ENCODE data around the gene NACA2. TPM values are rescaled to one million over a fixed set of nuclear protein-coding genes. Genes with fewer than 3 reads are reported as not detected.

NACA2 gene
- total and polyA plus RNA-seq, 2 of the 13 experiments (the other 11 are each of a cell fraction or from before 2014, with no cell fraction given): 0.21 TPM; not detected in 1

- FAIRE-seq (no peak), DNase-seq (ENCODE audit: low spot score) (no peak), ATAC-seq (no peak)
- Histone ChIP-seq H3K27me3 (ENCODE audit: control insufficient read depth in 1 of 2, insufficient read depth in 2 of 2, low read length in 2 of 2) (no peaks in the 10 kb centered on the region), H3K27ac (ENCODE audit: extremely low read length, insufficient read depth, low read length) (no peak overlapping the region), H4K20me1 (ENCODE audit: insufficient read depth, low read length) (no peaks in the 10 kb centered on the region), H3K4me2 (ENCODE audit: low read depth, low read length) (no peak overlapping the region), H3K36me3 (replicated peaks in 1 of 2; ENCODE audit: control insufficient read depth in 1 of 2, insufficient read depth in 2 of 2, low read length in 2 of 2) (no peaks in the 10 kb centered on the region), H3K4me3 (replicated peaks in 1 of 3; ENCODE audit: insufficient read depth in 1 of 3, low read depth in 2 of 3, low read length in 3 of 3) (no peak overlapping the region), H3K9ac (ENCODE audit: insufficient read depth, low read depth, low read length) (no peak overlapping the region), H3K4me1 (ENCODE audit: insufficient read depth, low read length) (peaks cover 53% of the 10 kb centered on the region), H3K9me3 (ENCODE audit: low read length) (no peaks in the 10 kb centered on the region), H3K79me2 (ENCODE audit: insufficient read depth, low read length) (no peaks in the 10 kb centered on the region), H2AFZ (ENCODE audit: low read length) (no peak overlapping the region)
- POLR2A ChIA-PET: interaction anchor here (1.3 kb wide), 1 partner anchor 171 kb away, joined by 7 read pairs; no protein-coding TSS in a partner anchor
- in situ Hi-C loops (cut with HindIII; ENCODE audit: extremely low pct_ligation_motif_present, low pct_unique_long_range_greater_than_20kb): loop anchor here (5.0 kb wide), 1 partner anchor 172 kb away; no protein-coding TSS in a partner anchor
- intact Hi-C loops (cut with micrococcal nuclease; ENCODE audit: unreplicated experiment): loop anchor here (10.0 kb wide), 1 partner anchor 609 kb away; no protein-coding TSS in a partner anchor
- WGBS (ENCODE audit: low lambda C conversion rate): 1% methylated on average over 2 of the region's 2 CpGs
- CTCF ChIA-PET (ENCODE audit: low intra/inter-chr PET ratio, low total read pairs): interaction anchor here (3.9 kb wide), 1 partner anchor 172 kb away, joined by 30 read pairs; no protein-coding TSS in a partner anchor
- no TSS peak for BruUV-seq (replicated peaks)
- no peak for TF ChIP-seq SAP130 (CRISPR knock-in tag; IDR thresholded peaks at IDR 0.05; ENCODE audit: low read depth)
- no peak for TF ChIP-seq ZNF512B (CRISPR knock-in tag; IDR thresholded peaks at IDR 0.05; ENCODE audit: borderline replicate concordance)
- TF ChIP-seq ZNF180 (CRISPR knock-in tag; IDR thresholded peaks at IDR 0.05; ENCODE audit: borderline replicate concordance, low read depth): no peak
- no peak for TF ChIP-seq ZNF431 (CRISPR knock-in tag; IDR thresholded peaks at IDR 0.05; ENCODE audit: borderline replicate concordance, low read depth)
- no peak for TF ChIP-seq ZNF749 (CRISPR knock-in tag; IDR thresholded peaks at IDR 0.05; ENCODE audit: borderline replicate concordance)
- no peak for TF ChIP-seq UBTF (CRISPR knock-in tag; IDR thresholded peaks at IDR 0.05)
- no peak for TF ChIP-seq ARNT (IDR thresholded peaks at IDR 0.05)
- no peak for TF ChIP-seq MLLT10 (CRISPR knock-in tag; IDR thresholded peaks at IDR 0.05)
- TF ChIP-seq ZNF354B (CRISPR knock-in tag; IDR thresholded peaks at IDR 0.05): no peak
- TF ChIP-seq LRRFIP1 (CRISPR knock-in tag; conservative IDR thresholded peaks at IDR 0.05): no peak
- no peak for TF ChIP-seq BCL3 (CRISPR knock-in tag; IDR thresholded peaks at IDR 0.05)
- TF ChIP-seq RCOR2 (CRISPR knock-in tag; IDR thresholded peaks at IDR 0.05): no peak
- TF ChIP-seq ZNF326 (CRISPR knock-in tag; IDR thresholded peaks at IDR 0.05; ENCODE audit: borderline replicate concordance): no peak
- no peak for TF ChIP-seq ZNF331 (CRISPR knock-in tag; IDR thresholded peaks at IDR 0.05)
- TF ChIP-seq ZFP37 (CRISPR knock-in tag; IDR thresholded peaks at IDR 0.05; ENCODE audit: borderline replicate concordance): no peak
Measured at GRCh38 chr17:61584266-61584665, 6.8 kb downstream of the NACA2 start.

All from HepG2 (cell line).